OCI-LY1 (cell line): ENCODE measurements around the gene SRPRB.

ENCODE experiments used
- H2AFZ ChIP-seq: fragments of 200-600 bp; sonication (generic), shearing (Covaris generic); 2 replicates; pipeline ENCODE4 v1.6.0; 2014; ENCODE audit warnings: antibody characterized with exemption, mild to moderate bottlenecking, low read length
- H3F3A ChIP-seq: fragments of 200-600 bp; sonication (generic), shearing (Covaris generic); 2 replicates; pipeline ENCODE4 v1.6.0; 2014; ENCODE audit warnings: mild to moderate bottlenecking, antibody characterized with exemption, low read length, moderate library complexity; ENCODE audit not compliant: insufficient read depth
- H3K27ac ChIP-seq: fragments of 200-600 bp; sonication (generic); 2 replicates; pipeline ENCODE4 v1.5.1; 2014; ENCODE audit warnings: low read length, mixed run types, mild to moderate bottlenecking, low read depth; ENCODE audit not compliant: poor library complexity, severe bottlenecking
- H3K27me3 ChIP-seq: fragments of 200-600 bp; sonication (generic); 2 replicates; pipeline ENCODE4 v1.6.0; 2014; ENCODE audit warnings: antibody characterized with exemption, mild to moderate bottlenecking, low read length, moderate library complexity; ENCODE audit not compliant: insufficient read depth
- H3K36me3 ChIP-seq: fragments of 200-600 bp; sonication (generic); 2 replicates; pipeline ENCODE4 v1.6.1; 2014; ENCODE audit warnings: mild to moderate bottlenecking, antibody characterized with exemption, low read length, moderate library complexity, mixed read lengths; ENCODE audit not compliant: insufficient read depth
- H3K4me1 ChIP-seq: fragments of 200-600 bp; sonication (generic); 2 replicates; pipeline ENCODE4 v1.5.1; 2014; ENCODE audit warnings: mild to moderate bottlenecking, low read length, moderate library complexity; ENCODE audit not compliant: insufficient read depth, severe bottlenecking
- H3K4me2 ChIP-seq: fragments of 200-600 bp; sonication (generic), shearing (Covaris generic); 2 replicates; pipeline ENCODE4 v1.6.1; 2014; ENCODE audit warnings: low read length
- H3K4me3 ChIP-seq: fragments of 200-600 bp; sonication (generic); 2 replicates; pipeline ENCODE4 v1.5.1; 2014; ENCODE audit warnings: low read length, low read depth, mild to moderate bottlenecking, mixed read lengths; ENCODE audit not compliant: poor library complexity, severe bottlenecking
- H3K79me2 ChIP-seq: fragments of 200-600 bp; shearing (Covaris generic); 2 replicates; pipeline ENCODE4 v1.6.1; 2016; ENCODE audit warnings: mixed run types, low read length, mixed read lengths; ENCODE audit not compliant: insufficient read depth
- H3K9ac ChIP-seq: fragments of 200-600 bp; sonication (generic), shearing (Covaris generic); 2 replicates; pipeline ENCODE4 v1.6.1; 2014; ENCODE audit warnings: mild to moderate bottlenecking, low read length, mixed read lengths
- H3K9me2 ChIP-seq: fragments of 200-600 bp; sonication (generic), shearing (Covaris generic); 2 replicates; pipeline ENCODE4 v1.6.1; 2014; ENCODE audit warnings: low read depth, mild to moderate bottlenecking, low read length, mixed read lengths
- H3K9me3 ChIP-seq: fragments of 200-600 bp; shearing (Covaris generic); 2 replicates; pipeline ENCODE4 v1.6.1; 2014; ENCODE audit warnings: low read length, mixed read lengths
- H4K20me1 ChIP-seq: fragments of 200-600 bp; sonication (generic), shearing (Covaris generic); 2 replicates; pipeline ENCODE4 v1.6.0; 2016; ENCODE audit warnings: mild to moderate bottlenecking, low read length; ENCODE audit not compliant: insufficient read depth
- CTCF ChIP-seq: fragments of 200-600 bp; sonication (generic), shearing (Covaris generic); IDR thresholded peaks from 2 replicates; pipeline ENCODE4 v1.5.1; 2017; ENCODE audit warnings: mild to moderate bottlenecking, antibody characterized with exemption, low read length, moderate library complexity, mixed read lengths
- EZH2 ChIP-seq: fragments of 200-600 bp; sonication (generic), shearing (Covaris generic); IDR thresholded peaks from 2 replicates; pipeline ENCODE4 v1.8.0; 2017; ENCODE audit warnings: borderline replicate concordance, mixed run types, mild to moderate bottlenecking, antibody characterized with exemption, low read length, moderate library complexity, mixed read lengths

The SRPRB gene

GRCh38 chr3:133805702-133806475, at the start of gene SRPRB:
Gene SRPRB (plus strand): TSS chr3:133805815. CDS start chr3:133805849, 34 bp downstream.
- peak within 1 kb of the TSS; percentile 91 for H2AFZ ChIP-seq
- no peak within 1 kb of the TSS for H3K27ac ChIP-seq
- peaks cover 20% of the 10 kb centered on the region for H3K4me1 ChIP-seq
- no peaks in the 10 kb centered on the region for H4K20me1 ChIP-seq
- peaks cover 36% of the 10 kb centered on the region for H3K36me3 ChIP-seq
- no peaks in the 10 kb centered on the region for H3K27me3 ChIP-seq
- H3K9ac ChIP-seq: peak within 1 kb of the TSS; percentile 67
- peak within 1 kb of the TSS; percentile 70 for H3K4me3 ChIP-seq
- H3K79me2 ChIP-seq: peaks cover 15% of the 10 kb centered on the region
- H3F3A ChIP-seq: no peaks in the 10 kb centered on the region
- TF ChIP-seq CTCF (no peak), EZH2 (no peak)
- H3K9me2 ChIP-seq: no peaks in the 10 kb centered on the region
- H3K9me3 ChIP-seq: no peaks in the 10 kb centered on the region
- peak within 1 kb of the TSS; percentile 78 for H3K4me2 ChIP-seq

- H2AFZ ChIP-seq: no peak overlapping the region
- no peaks in the 10 kb centered on the region for H3K4me1 ChIP-seq
- H4K20me1 ChIP-seq: no peaks in the 10 kb centered on the region
- H3K4me3 ChIP-seq: no peak overlapping the region
- no peaks in the 10 kb centered on the region for H3K9me3 ChIP-seq
- H3F3A ChIP-seq: no peaks in the 10 kb centered on the region
- H3K79me2 ChIP-seq: no peaks in the 10 kb centered on the region
- no peak overlapping the region for H3K9ac ChIP-seq
- no peak overlapping the region for H3K27ac ChIP-seq
- no peak overlapping the region for H3K4me2 ChIP-seq
- TF ChIP-seq CTCF: no peak
- TF ChIP-seq EZH2: no peak
- H3K36me3 ChIP-seq: no peaks in the 10 kb centered on the region
- H3K9me2 ChIP-seq: no peaks in the 10 kb centered on the region
- H3K27me3 ChIP-seq: peaks cover 5% of the 10 kb centered on the region; the same call in 1 of the 2 replicates
These were observed 48.6 kb upstream of the SRPRB start for GRCh38 chr3:133756716-133757694.

- Histone ChIP-seq H3K27me3 (peaks cover 5% of the 10 kb centered on the region; the same call in 1 of the 2 replicates), H3K9ac (no peak overlapping the region), H3K36me3 (no peaks in the 10 kb centered on the region), H3K4me2 (no peak overlapping the region), H3K4me3 (no peak overlapping the region), H3K27ac (no peak overlapping the region), H3K4me1 (no peaks in the 10 kb centered on the region), H3K9me2 (no peaks in the 10 kb centered on the region), H3K9me3 (no peaks in the 10 kb centered on the region), H3K79me2 (no peaks in the 10 kb centered on the region), H4K20me1 (no peaks in the 10 kb centered on the region), H2AFZ (no peak overlapping the region), H3F3A (no peaks in the 10 kb centered on the region)
- no peak for TF ChIP-seq CTCF
- no peak for TF ChIP-seq EZH2
These were observed 47.7 kb upstream of the SRPRB start for GRCh38 chr3:133757701-133758567.
